Activated CD4-positive, alpha-beta memory T cell treated with anti-CD3 and anti-CD28 coated beads for 36 hours (primary cell): Measurements from ENCODE around the gene EIF5AL1. TPM values are rescaled to one million over a fixed set of nuclear protein-coding genes. Genes with fewer than 3 reads are reported as not detected.
A peak's percentile ranks its signal among the peaks of the same experiment; 100 is the strongest.

Source experiments
- CTCF ChIA-PET: fragments of 350-600 bp; sonication (Branson Sonifier 250); formaldehyde crosslinking; loops from one replicate; lab custom pipeline; 2021; ENCODE audit warnings: antibody characterized with exemption, inconsistent platforms; lab: Charles Lee
- POLR2A ChIA-PET: fragments of 350-600 bp; sonication (Branson Sonifier 250); formaldehyde crosslinking; loops from one replicate; lab custom pipeline; 2021; ENCODE audit warnings: antibody characterized with exemption; lab: Charles Lee
- DNase-seq: peaks from one replicate; pipeline ENCODE4 v3.0.0-alpha.2; 2020
- H3K27ac Mint-ChIP-seq: one replicate; pipeline ENCODE4 v1.8.0; 2021; ENCODE audit warnings: mixed read lengths
- H3K27me3 Mint-ChIP-seq: one replicate; pipeline ENCODE4 v1.8.0; 2021; ENCODE audit warnings: mixed read lengths
- H3K36me3 Mint-ChIP-seq: one replicate; pipeline ENCODE4 v1.8.0; 2021; ENCODE audit warnings: mixed read lengths
- H3K4me1 Mint-ChIP-seq: one replicate; pipeline ENCODE4 v1.8.0; 2021; ENCODE audit warnings: low read depth, mixed read lengths
- H3K4me3 Mint-ChIP-seq: one replicate; pipeline ENCODE4 v1.8.0; 2021; ENCODE audit warnings: mild to moderate bottlenecking, mixed read lengths
- H3K9me3 Mint-ChIP-seq: one replicate; pipeline ENCODE4 v1.8.0; 2021; ENCODE audit warnings: mixed read lengths
- intact Hi-C: fragments of 100-400 bp; cut with micrococcal nuclease; formaldehyde crosslinking; loops from one replicate; pipeline ENCODE4 v1.15.1; 2023
- total RNA-seq, 2 experiments: library from RNA; stranded (reverse); gene quantifications; one replicate each; pipeline ENCODE4 v1.2.3, GENCODE V29; 2021

Gene EIF5AL1
- total RNA-seq, 2 experiments from 2014 or later: 2.4 to 3.2 TPM

DNA sequence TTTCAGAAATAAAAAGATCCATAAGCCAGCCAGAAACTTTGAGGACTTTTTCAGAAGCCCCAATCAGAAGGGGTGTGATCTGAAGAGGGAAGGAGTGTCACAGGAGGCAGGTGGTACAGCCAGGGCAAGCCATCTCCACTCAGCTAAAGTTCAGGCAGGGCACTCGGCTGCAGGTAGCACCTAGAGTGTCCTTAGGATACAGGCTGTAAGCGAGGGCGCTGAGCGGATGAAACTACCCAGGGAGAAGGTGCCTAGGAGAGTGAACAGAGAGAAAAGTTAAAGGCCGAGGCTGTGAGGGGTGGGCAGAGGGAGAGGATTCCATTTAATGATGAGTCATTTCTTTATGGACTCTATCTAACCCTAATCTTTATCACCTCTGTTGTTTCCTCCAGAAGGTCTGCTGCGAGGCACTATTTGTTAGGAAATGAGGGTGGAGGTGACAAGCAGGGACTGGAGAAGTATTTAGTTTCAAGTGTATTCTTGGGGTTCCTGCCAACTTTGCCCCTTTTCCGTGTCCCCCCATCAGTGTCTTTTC, 37.1 kb upstream of the EIF5AL1 start:
- ChIA-PET CTCF (interaction anchor here (1.4 to 2.3 kb wide), 4 partner anchors 7 to 280 kb away, joined by 4 to 10 read pairs (median 7); no protein-coding TSS in a partner anchor), POLR2A (no interaction called here)
- H3K9me3 Mint-ChIP-seq: no peaks in the 10 kb centered on the region
- H3K36me3 Mint-ChIP-seq: no peaks in the 10 kb centered on the region
- no peak for DNase-seq
- intact Hi-C loops: no loop called here
- peaks cover 13% of the 10 kb centered on the region for H3K27me3 Mint-ChIP-seq
- H3K4me3 Mint-ChIP-seq: no peak overlapping the region
- no peak overlapping the region for H3K27ac Mint-ChIP-seq
- no peaks in the 10 kb centered on the region for H3K4me1 Mint-ChIP-seq

DNA sequence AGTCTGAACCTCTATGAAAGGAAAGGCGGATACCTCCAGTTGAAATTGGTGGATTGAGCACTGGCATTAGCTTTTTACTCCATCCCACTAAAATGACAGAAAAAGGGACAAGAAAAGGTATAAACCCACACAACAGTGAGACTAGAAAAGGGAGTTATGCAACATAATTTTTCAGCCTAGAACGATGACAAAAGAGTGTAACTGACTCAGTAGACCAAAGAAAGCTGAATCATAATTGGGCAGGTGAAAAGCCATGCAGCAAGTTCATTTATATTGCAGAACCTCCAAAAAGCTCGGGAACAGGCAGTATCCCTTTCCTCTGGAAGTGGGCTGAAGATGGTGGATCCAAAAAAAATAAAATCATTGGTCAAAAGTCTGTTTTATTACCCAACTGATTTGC, 36.5 kb upstream of the EIF5AL1 start:
- POLR2A ChIA-PET: no interaction called here
- Mint-ChIP-seq H3K27ac (no peak overlapping the region), H3K9me3 (no peaks in the 10 kb centered on the region)

DNA sequence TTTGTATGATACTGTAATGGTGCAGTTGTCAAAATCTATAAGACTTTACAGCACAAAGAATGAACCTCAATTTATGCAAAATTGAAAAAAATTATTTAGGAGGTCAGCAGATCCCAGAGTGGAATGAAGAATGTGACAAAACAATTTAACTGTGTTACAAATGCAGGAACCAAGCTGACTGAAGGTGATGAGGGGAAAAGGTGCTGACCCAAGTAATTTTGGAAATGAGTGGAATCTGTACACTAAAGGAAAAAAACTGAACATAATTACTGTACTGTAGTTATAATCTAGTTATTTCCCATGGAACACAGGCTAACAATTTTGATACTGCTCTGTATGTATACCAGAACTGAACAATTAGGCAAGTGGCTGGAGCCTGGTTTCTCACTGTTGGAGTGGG, 35.7 kb upstream of the EIF5AL1 start:
- ChIA-PET POLR2A (interaction anchor here (0.6 kb wide), 1 partner anchor 11 kb away, joined by 3 read pairs; no protein-coding TSS in a partner anchor), CTCF (interaction anchor here (0.9 to 1.9 kb wide), 5 partner anchors 9 to 103 kb away, joined by 4 to 12 read pairs (median 5); no protein-coding TSS in a partner anchor)
- Mint-ChIP-seq H3K4me1 (no peaks in the 10 kb centered on the region), H3K27me3 (peaks cover 13% of the 10 kb centered on the region), H3K36me3 (no peaks in the 10 kb centered on the region), H3K27ac (no peak overlapping the region), H3K9me3 (no peaks in the 10 kb centered on the region), H3K4me3 (no peak overlapping the region)
- intact Hi-C loops: no loop called here
- DNase-seq: no peak

More for the DNA sequence above, 36.5 kb upstream of the EIF5AL1 start:
- intact Hi-C loops: no loop called here
- DNase-seq: no peak
- H3K4me3 Mint-ChIP-seq: no peak overlapping the region
- no peaks in the 10 kb centered on the region for H3K36me3 Mint-ChIP-seq
- CTCF ChIA-PET: interaction anchor here (1.4 to 2.3 kb wide), 4 partner anchors 8 to 281 kb away, joined by 4 to 10 read pairs (median 7); no protein-coding TSS in a partner anchor
- H3K27me3 Mint-ChIP-seq: peaks cover 13% of the 10 kb centered on the region
- no peaks in the 10 kb centered on the region for H3K4me1 Mint-ChIP-seq

DNA sequence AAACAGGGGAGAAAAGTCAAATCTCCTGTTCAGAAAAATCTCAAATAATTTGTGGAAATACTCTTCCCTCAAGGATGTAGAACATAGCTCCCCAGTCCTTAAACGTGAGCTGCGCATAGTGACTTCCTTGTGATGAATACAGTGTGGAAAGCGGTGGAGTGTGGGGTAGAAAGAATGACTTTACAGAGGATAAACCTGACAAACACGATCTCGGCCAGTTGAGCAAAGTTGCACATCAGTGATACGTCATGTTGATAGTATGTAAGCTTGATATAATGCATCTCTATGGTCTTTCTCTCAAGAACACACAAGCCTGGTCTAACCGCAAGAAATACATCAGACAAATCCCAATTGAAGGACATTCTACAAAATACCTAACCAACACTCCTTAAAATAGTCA, 34.9 kb upstream of the EIF5AL1 start:
- Mint-ChIP-seq H3K4me1 (no peaks in the 10 kb centered on the region), H3K27me3 (peaks cover 13% of the 10 kb centered on the region), H3K27ac (no peak overlapping the region), H3K4me3 (no peak overlapping the region), H3K9me3 (no peaks in the 10 kb centered on the region), H3K36me3 (no peaks in the 10 kb centered on the region)
- CTCF ChIA-PET: interaction anchor here (0.9 to 1.9 kb wide), 4 partner anchors 10 to 103 kb away, joined by 4 to 12 read pairs (median 5); no protein-coding TSS in a partner anchor
- intact Hi-C loops: no loop called here
- POLR2A ChIA-PET: interaction anchor here (0.6 kb wide), 2 partner anchors 10 to 235 kb away, joined by 3 read pairs; no protein-coding TSS in a partner anchor
- no peak for DNase-seq

DNA sequence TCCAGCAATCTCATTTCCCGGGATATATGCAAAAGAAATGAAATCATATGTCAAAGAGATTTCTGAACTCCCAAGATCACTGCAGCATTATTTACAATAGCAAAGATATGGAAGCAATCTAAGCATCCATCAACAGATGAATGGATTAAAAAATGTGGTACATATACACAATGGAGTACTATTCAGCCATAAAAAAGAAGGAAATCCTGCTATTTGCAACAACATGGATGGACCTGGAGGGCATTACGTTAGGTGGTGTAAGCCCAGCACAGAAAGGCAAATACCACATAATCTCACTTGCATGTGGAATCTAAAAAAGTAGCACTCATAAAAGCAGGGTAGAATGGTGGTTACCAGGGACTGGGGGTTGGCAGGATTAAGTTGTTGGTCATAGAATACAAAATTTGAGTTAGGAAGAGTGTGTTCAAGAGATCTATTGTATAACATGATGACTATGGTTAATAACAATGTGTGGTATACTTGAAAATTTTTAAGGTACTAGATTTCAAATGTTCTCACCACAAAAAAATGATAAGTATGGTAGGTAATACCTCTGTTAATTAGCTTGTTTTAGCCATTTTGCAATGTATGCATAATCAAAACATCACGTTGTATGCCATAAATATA, 32.9 kb upstream of the EIF5AL1 start:
- ChIA-PET POLR2A (no interaction called here), CTCF (interaction anchor here (1.8 kb wide), 1 partner anchor 12 kb away, joined by 7 read pairs; no protein-coding TSS in a partner anchor)
- Mint-ChIP-seq H3K4me3 (no peak overlapping the region), H3K9me3 (no peaks in the 10 kb centered on the region), H3K27ac (no peak overlapping the region), H3K36me3 (no peaks in the 10 kb centered on the region), H3K4me1 (no peaks in the 10 kb centered on the region), H3K27me3 (peaks cover 11% of the 10 kb centered on the region)
- no peak for DNase-seq
- intact Hi-C loops: no loop called here

DNA sequence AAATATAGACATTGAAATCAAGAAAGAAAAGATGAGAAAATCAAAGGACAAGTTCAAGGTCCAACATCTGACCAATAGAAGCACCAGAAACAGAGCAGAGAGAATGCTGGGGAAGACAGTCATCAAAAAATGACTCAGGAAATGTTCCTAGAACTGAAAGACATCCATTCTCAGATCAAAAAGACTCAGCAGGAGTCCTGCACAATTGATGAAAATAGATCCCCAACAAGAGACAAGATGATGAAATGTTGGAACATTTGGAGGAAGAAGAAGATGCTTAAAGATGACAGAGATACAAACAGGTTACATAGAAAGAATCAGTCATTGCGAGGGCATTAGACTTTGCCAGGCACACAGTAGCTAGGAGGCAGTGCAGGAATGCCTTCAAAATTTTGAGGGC, 30.0 kb upstream of the EIF5AL1 start:
- DNase-seq: no peak
- Mint-ChIP-seq H3K36me3 (no peaks in the 10 kb centered on the region), H3K9me3 (no peaks in the 10 kb centered on the region), H3K27me3 (peaks cover 4% of the 10 kb centered on the region), H3K4me3 (no peak overlapping the region), H3K4me1 (no peaks in the 10 kb centered on the region), H3K27ac (no peak overlapping the region)
- ChIA-PET POLR2A (no interaction called here), CTCF (interaction anchor here (1.1 kb wide), 1 partner anchor 108 kb away, joined by 5 read pairs; no protein-coding TSS in a partner anchor)
- intact Hi-C loops: no loop called here

DNA sequence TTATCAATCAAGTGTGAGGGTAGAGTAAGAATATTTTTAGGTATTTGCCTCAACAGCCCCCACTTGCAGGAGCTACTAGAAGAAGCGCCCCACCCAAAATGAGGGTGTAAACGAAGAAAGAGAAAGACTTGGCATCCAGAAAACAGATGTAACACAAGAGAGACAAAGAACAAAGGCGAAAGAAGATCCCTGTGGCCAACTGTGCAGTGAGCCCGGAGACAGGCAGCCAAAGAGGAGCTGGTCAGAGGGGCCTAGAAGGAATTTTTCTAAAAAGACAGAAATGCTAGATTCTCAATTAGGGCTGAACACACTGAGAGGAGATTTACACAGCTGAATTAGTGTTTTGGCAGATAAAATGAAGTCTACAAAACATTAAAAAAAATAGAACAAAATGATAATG, 29.6 kb upstream of the EIF5AL1 start:
- intact Hi-C loops: no loop called here
- H3K27ac Mint-ChIP-seq: no peak overlapping the region
- DNase-seq: no peak
- H3K27me3 Mint-ChIP-seq: no peaks in the 10 kb centered on the region
- no peaks in the 10 kb centered on the region for H3K4me1 Mint-ChIP-seq
- no peak overlapping the region for H3K4me3 Mint-ChIP-seq
- ChIA-PET POLR2A (no interaction called here), CTCF (interaction anchor here (1.1 kb wide), 1 partner anchor 108 kb away, joined by 5 read pairs; no protein-coding TSS in a partner anchor)
- no peaks in the 10 kb centered on the region for H3K9me3 Mint-ChIP-seq
- H3K36me3 Mint-ChIP-seq: no peaks in the 10 kb centered on the region

DNA sequence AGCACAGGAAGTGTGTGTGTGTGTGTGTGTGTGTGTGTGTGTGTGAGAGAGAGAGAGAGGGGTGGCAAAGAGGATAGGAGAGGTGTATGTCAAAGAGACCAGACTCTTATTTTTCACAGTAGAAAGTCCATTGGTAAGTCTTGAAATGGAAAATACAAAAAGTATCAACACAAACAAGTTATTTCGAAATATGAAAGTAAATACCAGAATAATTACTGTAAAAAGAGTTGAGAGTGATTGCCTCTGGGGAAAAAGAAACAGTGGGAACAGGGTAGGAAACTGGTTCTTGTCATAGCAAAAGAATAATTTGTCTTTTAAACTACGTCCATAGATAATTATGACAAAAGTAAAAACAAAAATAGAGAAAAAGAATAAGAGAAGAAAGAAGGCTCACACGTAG, 29.0 kb upstream of the EIF5AL1 start:
- H3K36me3 Mint-ChIP-seq: no peaks in the 10 kb centered on the region
- H3K4me1 Mint-ChIP-seq: no peaks in the 10 kb centered on the region
- H3K27ac Mint-ChIP-seq: no peak overlapping the region
- intact Hi-C loops: no loop called here
- ChIA-PET POLR2A (no interaction called here), CTCF (interaction anchor here (1.1 kb wide), 1 partner anchor 109 kb away, joined by 5 read pairs; no protein-coding TSS in a partner anchor)
- no peaks in the 10 kb centered on the region for H3K27me3 Mint-ChIP-seq
- H3K4me3 Mint-ChIP-seq: no peak overlapping the region
- DNase-seq: no peak
- H3K9me3 Mint-ChIP-seq: no peaks in the 10 kb centered on the region

DNA sequence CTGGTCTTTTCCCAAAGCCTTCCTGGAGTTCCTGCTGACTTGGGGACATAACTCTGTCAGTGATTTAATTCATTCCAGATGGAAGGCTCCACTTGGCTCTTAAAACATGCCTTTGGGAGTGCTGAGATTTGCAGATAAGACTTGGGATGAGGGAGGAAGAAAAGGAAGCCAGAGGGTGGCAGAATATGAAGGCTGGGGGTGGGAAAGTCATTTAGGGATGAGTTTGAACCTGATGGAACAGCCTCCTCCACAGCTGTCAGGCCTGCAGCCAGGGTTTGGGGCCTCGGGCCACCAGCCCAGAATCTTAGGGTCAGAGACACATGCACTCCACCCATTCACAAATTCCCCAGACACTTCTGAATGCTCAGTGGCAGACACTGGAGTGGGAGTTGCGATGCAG, 28.4 kb upstream of the EIF5AL1 start:
- intact Hi-C loops: no loop called here
- H3K4me3 Mint-ChIP-seq: no peak overlapping the region
- POLR2A ChIA-PET: no interaction called here
- no peaks in the 10 kb centered on the region for H3K9me3 Mint-ChIP-seq
- DNase-seq: no peak
- CTCF ChIA-PET: no interaction called here
- H3K27me3 Mint-ChIP-seq: no peaks in the 10 kb centered on the region
- no peak overlapping the region for H3K27ac Mint-ChIP-seq
- H3K36me3 Mint-ChIP-seq: no peaks in the 10 kb centered on the region
- H3K4me1 Mint-ChIP-seq: no peaks in the 10 kb centered on the region

DNA sequence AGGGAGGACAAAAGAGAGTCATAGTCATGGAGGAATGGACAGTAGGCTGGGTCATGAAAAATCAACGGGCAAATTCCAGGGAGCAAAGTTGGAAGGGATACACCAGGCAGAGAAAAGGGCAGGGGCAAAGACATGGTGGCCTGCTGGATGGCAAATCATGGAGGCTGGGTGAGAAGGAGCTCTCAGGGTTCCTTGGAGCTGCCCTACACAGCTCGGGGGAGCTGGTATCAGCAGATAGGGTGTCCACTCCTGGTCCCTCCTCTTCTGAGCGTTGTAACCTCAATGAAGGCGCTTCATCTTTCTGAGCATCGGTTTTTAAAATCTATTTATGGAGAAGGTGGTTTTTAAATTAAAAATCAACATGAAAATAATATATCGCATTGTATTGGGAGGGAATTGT, 27.9 kb upstream of the EIF5AL1 start:
- no peak overlapping the region for H3K27ac Mint-ChIP-seq
- CTCF ChIA-PET: no interaction called here
- POLR2A ChIA-PET: no interaction called here

DNA sequence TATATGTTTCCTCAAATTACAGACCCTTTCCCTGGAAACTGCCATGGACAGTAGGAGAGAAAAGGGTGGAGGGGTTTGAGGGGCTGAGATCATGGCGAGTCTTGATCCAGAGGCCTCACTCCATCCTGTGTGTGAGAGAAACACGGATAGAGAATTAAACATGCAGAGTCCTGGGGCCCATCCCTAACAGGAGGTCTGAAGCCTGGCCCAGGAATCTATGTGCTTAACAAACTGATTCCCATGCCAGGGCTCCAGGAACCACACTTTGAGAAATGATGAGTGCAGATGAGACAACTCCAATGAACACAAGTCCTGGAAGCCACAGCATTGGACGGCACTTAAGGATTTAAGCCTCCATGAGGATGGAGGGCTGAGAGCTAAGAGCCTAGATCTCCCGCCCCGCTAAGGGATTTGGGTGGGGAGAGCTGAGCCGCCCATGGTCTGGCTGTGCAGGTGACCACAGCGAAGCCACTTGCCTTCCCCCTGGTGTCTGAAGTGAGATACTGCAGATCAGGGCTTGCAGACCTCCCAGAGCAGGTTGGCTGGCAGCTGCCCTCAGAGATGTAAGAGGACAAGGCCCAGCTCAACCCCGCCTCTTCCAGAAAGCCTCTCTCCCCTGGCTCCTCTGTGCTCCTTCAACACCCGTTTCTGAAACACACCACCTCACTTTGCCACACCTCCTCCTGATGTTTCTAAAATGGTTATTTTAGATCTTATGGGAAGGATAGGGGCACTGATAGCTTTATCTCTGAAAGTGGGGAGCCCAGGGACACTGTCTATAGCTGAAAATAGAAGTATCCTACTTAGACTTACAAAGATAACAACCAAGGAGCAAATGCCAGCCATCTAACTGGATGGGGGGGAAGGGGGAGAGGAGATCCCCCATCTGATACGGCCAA, 24.8 kb upstream of the EIF5AL1 start:
- DNase-seq: peak; percentile 45

More for the DNA sequence above, 27.9 kb upstream of the EIF5AL1 start:
- no peaks in the 10 kb centered on the region for H3K36me3 Mint-ChIP-seq
- intact Hi-C loops: no loop called here
- H3K27me3 Mint-ChIP-seq: no peaks in the 10 kb centered on the region
- H3K4me3 Mint-ChIP-seq: no peak overlapping the region
- DNase-seq: no peak
- no peaks in the 10 kb centered on the region for H3K9me3 Mint-ChIP-seq
- H3K4me1 Mint-ChIP-seq: no peaks in the 10 kb centered on the region

More for the DNA sequence above, 24.8 kb upstream of the EIF5AL1 start:
- ChIA-PET POLR2A (interaction anchor here (0.7 kb wide), 1 partner anchor 11 kb away, joined by 3 read pairs; no protein-coding TSS in a partner anchor), CTCF (interaction anchor here (0.6 to 4.5 kb wide), 13 partner anchors 10 to 114 kb away, joined by 3 to 69 read pairs (median 4); no protein-coding TSS in a partner anchor)
- Mint-ChIP-seq H3K4me1 (no peaks in the 10 kb centered on the region), H3K9me3 (no peaks in the 10 kb centered on the region), H3K36me3 (no peaks in the 10 kb centered on the region), H3K4me3 (no peak overlapping the region), H3K27me3 (no peaks in the 10 kb centered on the region), H3K27ac (no peak overlapping the region)
- intact Hi-C loops: loop anchor here (1.0 kb wide), 1 partner anchor 113 kb away; no protein-coding TSS in a partner anchor
